ENCODE measurements around the gene ITLN1. TPM values are rescaled to one million over a fixed set of nuclear protein-coding genes. Genes with fewer than 3 reads are reported as not detected.
"Not testable (repeated sequence)": the region's sequence is repeated elsewhere in the genome, so short reads cannot be mapped to it uniquely, and the experiment has no call there.

ITLN1 gene
- total RNA-seq, 1 donor from 2014 or later, result 2.2 TPM

DNA sequence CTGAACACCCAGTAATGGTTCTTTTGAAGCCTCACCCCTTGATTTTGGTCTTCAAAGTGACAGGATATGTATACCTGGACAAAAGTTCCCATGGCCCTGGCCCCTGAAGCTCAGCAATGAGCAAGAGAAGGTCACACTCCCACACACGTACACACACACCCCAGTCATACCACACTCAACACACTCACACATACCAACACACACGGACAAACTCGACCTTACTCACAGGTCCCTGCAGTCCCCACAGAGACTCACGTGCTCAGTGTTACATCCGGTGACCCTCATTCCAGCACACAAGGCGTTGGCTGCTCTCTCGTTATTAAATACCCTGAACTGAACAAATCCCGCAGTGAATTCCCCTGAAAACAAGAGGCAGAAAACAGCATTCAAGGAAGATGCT, 5.9 kb downstream of the ITLN1 start:
- no peaks in the 10 kb centered on the region for H3K9me3 ChIP-seq
- H3K4me3 ChIP-seq, result no peak overlapping the region
- TF ChIP-seq, protein P1, sequence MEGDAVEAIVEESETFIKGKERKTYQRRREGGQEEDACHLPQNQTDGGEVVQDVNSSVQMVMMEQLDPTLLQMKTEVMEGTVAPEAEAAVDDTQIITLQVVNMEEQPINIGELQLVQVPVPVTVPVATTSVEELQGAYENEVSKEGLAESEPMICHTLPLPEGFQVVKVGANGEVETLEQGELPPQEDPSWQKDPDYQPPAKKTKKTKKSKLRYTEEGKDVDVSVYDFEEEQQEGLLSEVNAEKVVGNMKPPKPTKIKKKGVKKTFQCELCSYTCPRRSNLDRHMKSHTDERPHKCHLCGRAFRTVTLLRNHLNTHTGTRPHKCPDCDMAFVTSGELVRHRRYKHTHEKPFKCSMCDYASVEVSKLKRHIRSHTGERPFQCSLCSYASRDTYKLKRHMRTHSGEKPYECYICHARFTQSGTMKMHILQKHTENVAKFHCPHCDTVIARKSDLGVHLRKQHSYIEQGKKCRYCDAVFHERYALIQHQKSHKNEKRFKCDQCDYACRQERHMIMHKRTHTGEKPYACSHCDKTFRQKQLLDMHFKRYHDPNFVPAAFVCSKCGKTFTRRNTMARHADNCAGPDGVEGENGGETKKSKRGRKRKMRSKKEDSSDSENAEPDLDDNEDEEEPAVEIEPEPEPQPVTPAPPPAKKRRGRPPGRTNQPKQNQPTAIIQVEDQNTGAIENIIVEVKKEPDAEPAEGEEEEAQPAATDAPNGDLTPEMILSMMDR (IDR thresholded peaks at IDR 0.05), result no peak
- DNase-seq (ENCODE audit: low spot score in 2 of 2), result no peak
- no peaks in the 10 kb centered on the region for H3K4me1 ChIP-seq
- no peaks in the 10 kb centered on the region for H3K27me3 ChIP-seq
- intact Hi-C loops (cut with DNase I), result no loop called here
- H3K36me3 ChIP-seq, result no peaks in the 10 kb centered on the region
- no peak overlapping the region for H3K27ac ChIP-seq

DNA sequence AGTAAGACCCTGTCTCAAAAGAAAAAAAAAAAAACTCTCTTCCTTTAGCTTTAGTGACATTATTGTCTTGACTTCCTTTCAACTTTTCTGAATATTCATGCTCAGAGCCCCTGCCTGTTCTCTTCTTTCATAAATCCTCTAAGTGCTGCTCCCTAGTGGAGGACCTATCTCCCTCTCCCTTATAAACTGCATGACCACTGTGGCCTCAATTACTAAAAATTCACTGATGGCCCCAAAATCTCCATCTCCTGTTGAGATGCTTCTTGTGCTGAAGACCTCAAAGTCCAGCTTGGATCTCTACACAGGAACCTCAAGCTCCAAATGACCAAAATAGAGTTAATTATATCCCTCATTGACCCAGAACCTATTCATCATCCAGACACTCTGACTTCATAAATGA, 7.8 kb downstream of the ITLN1 start:
- TF ChIP-seq, protein P1 (IDR thresholded peaks at IDR 0.05), result no peak
- no peak for DNase-seq (ENCODE audit: low spot score in 2 of 2)
- no peaks in the 10 kb centered on the region for H3K36me3 ChIP-seq
- H3K4me3 ChIP-seq, result no peak overlapping the region
- intact Hi-C loops (cut with DNase I), result no loop called here
- no peaks in the 10 kb centered on the region for H3K4me1 ChIP-seq
- H3K27ac ChIP-seq, result no peak overlapping the region
- no peaks in the 10 kb centered on the region for H3K27me3 ChIP-seq
- H3K9me3 ChIP-seq, result no peaks in the 10 kb centered on the region

GRCh38 chr1:160876311-160876710, 8.7 kb downstream of the ITLN1 start:
- no peaks in the 10 kb centered on the region for H3K4me1 ChIP-seq
- H3K27ac ChIP-seq, result no peak overlapping the region
- intact Hi-C loops (cut with DNase I), result no loop called here
- TF ChIP-seq, protein P1 (IDR thresholded peaks at IDR 0.05), result no peak
- no peak for DNase-seq (ENCODE audit: low spot score in 2 of 2)
- H3K27me3 ChIP-seq, result no peaks in the 10 kb centered on the region
- H3K36me3 ChIP-seq, result no peaks in the 10 kb centered on the region
- no peaks in the 10 kb centered on the region for H3K9me3 ChIP-seq
- H3K4me3 ChIP-seq, result no peak overlapping the region

- DNase-seq (ENCODE audit: low spot score in 2 of 2); H3K36me3 ChIP-seq; H3K9me3 ChIP-seq; intact Hi-C loops (cut with DNase I); H3K4me1 ChIP-seq; H3K27me3 ChIP-seq; H3K27ac ChIP-seq; H3K4me3 ChIP-seq: not testable (repeated sequence)
Measured at GRCh38 chr1:160875591-160875990, 9.4 kb downstream of the ITLN1 start.

DNA sequence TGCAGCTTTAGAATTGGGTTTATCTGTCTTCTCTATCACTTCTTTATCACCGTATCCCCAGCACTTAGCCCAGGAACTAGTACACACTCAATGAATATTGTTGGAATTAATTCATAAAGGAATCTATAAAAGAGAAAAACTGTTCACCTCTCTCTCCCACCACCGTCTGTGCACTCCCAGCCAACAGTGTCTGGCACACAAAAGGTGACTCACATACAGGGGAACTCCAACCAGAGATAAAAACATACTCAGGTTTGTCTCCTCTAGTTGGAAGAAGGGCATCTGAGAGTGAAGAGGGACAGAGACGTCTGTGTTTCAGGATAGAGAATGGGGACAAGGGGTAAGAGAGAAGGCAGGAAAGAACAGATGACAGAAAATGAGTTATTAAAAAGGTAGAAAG, 10.0 kb downstream of the ITLN1 start:
- no peaks in the 10 kb centered on the region for H3K36me3 ChIP-seq
- no peaks in the 10 kb centered on the region for H3K27me3 ChIP-seq
- no peak for DNase-seq (ENCODE audit: low spot score in 2 of 2)
- no peaks in the 10 kb centered on the region for H3K4me1 ChIP-seq
- H3K9me3 ChIP-seq, result no peaks in the 10 kb centered on the region
- H3K4me3 ChIP-seq, result no peak overlapping the region
- H3K27ac ChIP-seq, result no peak overlapping the region
- intact Hi-C loops (cut with DNase I), result no loop called here
- TF ChIP-seq, protein P1 (IDR thresholded peaks at IDR 0.05), result no peak

DNA sequence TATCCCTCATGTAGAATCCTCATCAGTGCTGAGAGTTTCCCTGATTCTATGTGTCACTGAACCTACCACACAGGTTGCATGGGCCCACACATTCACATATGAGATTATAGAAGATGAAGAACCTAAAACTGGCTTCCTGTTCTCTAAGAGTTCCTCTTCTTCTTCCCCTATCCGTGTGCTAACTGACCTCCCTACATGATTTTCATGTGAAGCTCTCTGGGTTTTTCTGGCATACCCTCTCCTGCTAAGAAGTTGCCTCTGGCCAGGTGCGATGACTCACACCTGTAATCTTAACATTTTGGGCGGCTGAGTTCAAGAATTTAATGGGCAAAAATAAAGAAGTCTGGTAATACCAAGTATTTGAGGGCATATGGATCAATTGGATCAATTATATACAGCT, 16.8 kb downstream of the ITLN1 start:
- H3K9me3 ChIP-seq, result no peaks in the 10 kb centered on the region
- H3K27me3 ChIP-seq, result no peaks in the 10 kb centered on the region
- no peak for DNase-seq (ENCODE audit: low spot score in 2 of 2)
- H3K27ac ChIP-seq, result no peak overlapping the region
- intact Hi-C loops (cut with DNase I), result no loop called here
- H3K4me3 ChIP-seq, result no peak overlapping the region
- H3K4me1 ChIP-seq, result no peaks in the 10 kb centered on the region
- TF ChIP-seq, protein P1 (IDR thresholded peaks at IDR 0.05), result no peak
- no peaks in the 10 kb centered on the region for H3K36me3 ChIP-seq

DNA sequence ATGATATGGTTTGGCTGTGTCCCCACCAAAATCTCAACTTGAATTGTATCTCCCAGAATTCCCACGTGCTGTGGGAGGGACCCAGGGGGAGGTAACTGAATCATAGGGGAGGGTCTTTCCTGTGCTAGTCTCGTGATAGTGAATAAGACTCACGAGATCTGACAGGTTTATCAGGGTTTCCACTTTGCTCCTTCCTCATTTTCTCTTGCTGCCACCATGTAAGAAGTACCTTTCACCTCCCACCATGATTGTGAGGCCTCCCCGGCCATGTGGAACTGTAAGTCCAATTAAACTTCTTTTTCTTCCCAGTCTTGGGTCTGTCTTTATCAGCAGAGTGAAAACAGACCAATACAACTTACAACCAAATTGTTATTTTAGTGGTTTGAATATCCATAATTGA, 17.3 kb downstream of the ITLN1 start:
- H3K36me3 ChIP-seq; DNase-seq (ENCODE audit: low spot score in 2 of 2); intact Hi-C loops (cut with DNase I); H3K27ac ChIP-seq; H3K4me1 ChIP-seq; H3K27me3 ChIP-seq; H3K4me3 ChIP-seq; H3K9me3 ChIP-seq: not testable (repeated sequence)
